Sigmoid colon (tissue), 4 donors: ENCODE measurements around the gene ZNF525.

ENCODE experiments used
- EP300 ChIP-seq, 4 donors: sonication (generic); formaldehyde crosslinking; IDR thresholded peaks; one replicate each; pipeline ENCODE4 v1.6.1; 2017; ENCODE audit warnings: antibody characterized with exemption in 4 of 4
- POLR2A ChIP-seq, 2 donors: fragments of 450-650 bp; IDR thresholded peaks; one replicate each; pipeline ENCODE4 v1.6.1; 2016; ENCODE audit warnings: antibody characterized with exemption in 2 of 2, mild to moderate bottlenecking in 2 of 2, moderate library complexity in 2 of 2
- POLR2AphosphoS5 ChIP-seq, 4 donors: sonication (generic); formaldehyde crosslinking; IDR thresholded peaks; one replicate each; pipeline ENCODE4 v1.6.1; 2017; ENCODE audit warnings: antibody characterized with exemption in 4 of 4
- TF ChIP-seq, protein P1 (sequence below), 4 experiments: fragments of 450-650 bp in 3 of 4; fragments of 200-600 bp in 1 of 4; IDR thresholded peaks; one replicate each; pipeline ENCODE4 v1.5.1; 2016 to 2019; ENCODE audit warnings: antibody characterized with exemption in 4 of 4, mild to moderate bottlenecking in 3 of 4, moderate library complexity in 2 of 4

DNA sequence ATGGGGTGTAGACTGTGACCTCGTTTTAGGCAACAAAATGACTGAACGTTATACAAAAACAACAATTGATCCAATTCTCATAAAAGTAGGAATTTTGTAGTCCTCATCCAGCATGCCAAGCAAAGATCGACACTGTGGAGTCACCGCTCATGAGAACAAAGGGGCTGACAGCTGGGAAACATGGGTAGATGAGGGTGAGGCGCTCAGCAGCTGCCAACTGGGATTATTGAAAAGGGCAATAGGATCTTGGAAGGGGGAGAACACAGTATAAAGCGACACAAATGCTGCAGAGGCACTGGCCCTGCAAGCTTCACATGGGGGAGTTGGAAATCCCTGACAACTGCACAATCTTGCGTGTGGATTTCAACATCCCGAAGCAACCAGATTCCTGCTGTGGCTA lies 24.1 kb downstream of the ZNF525 start:
- TF ChIP-seq POLR2A (IDR thresholded peaks at IDR 0.05) (no peak), EP300 (IDR thresholded peaks at IDR 0.05) (no peak), POLR2AphosphoS5 (IDR thresholded peaks at IDR 0.05) (no peak)
- TF ChIP-seq, protein P1, sequence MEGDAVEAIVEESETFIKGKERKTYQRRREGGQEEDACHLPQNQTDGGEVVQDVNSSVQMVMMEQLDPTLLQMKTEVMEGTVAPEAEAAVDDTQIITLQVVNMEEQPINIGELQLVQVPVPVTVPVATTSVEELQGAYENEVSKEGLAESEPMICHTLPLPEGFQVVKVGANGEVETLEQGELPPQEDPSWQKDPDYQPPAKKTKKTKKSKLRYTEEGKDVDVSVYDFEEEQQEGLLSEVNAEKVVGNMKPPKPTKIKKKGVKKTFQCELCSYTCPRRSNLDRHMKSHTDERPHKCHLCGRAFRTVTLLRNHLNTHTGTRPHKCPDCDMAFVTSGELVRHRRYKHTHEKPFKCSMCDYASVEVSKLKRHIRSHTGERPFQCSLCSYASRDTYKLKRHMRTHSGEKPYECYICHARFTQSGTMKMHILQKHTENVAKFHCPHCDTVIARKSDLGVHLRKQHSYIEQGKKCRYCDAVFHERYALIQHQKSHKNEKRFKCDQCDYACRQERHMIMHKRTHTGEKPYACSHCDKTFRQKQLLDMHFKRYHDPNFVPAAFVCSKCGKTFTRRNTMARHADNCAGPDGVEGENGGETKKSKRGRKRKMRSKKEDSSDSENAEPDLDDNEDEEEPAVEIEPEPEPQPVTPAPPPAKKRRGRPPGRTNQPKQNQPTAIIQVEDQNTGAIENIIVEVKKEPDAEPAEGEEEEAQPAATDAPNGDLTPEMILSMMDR (IDR thresholded peaks at IDR 0.05) = no peak
